Mucosa of rectum (tissue), 2 donors: ENCODE measurements around the gene FBN1.

Experiments
- H3K27ac ChIP-seq, 2 donors: one replicate each; pipeline ENCODE4 v1.7.0; 2013; ENCODE audit warnings: inconsistent platforms in 2 of 2, low read depth in 2 of 2, low read length in 2 of 2
- H3K27me3 ChIP-seq, 2 donors: one replicate each; pipeline ENCODE4 v1.7.0; 2013; ENCODE audit warnings: low read length in 2 of 2; ENCODE audit not compliant: control insufficient read depth in 2 of 2, insufficient read depth in 2 of 2
- H3K36me3 ChIP-seq, 2 donors: one replicate each; pipeline ENCODE4 v1.7.0; 2013; ENCODE audit warnings: low read length in 2 of 2; ENCODE audit not compliant: control insufficient read depth in 2 of 2, insufficient read depth in 2 of 2
- H3K4me1 ChIP-seq, 2 donors: one replicate each; pipeline ENCODE4 v1.7.0; 2013; ENCODE audit warnings: low read length in 2 of 2, mild to moderate bottlenecking in 1 of 2; ENCODE audit not compliant: control insufficient read depth in 2 of 2, insufficient read depth in 2 of 2
- H3K4me3 ChIP-seq, 2 donors: one replicate each; pipeline ENCODE4 v1.7.0; 2013; ENCODE audit warnings: low read length in 2 of 2
- H3K9ac ChIP-seq, 2 donors: one replicate each; pipeline ENCODE4 v1.7.0; 2013; ENCODE audit warnings: low read length in 2 of 2, low read depth in 1 of 2, mild to moderate bottlenecking in 1 of 2
- H3K9me3 ChIP-seq, 2 donors: one replicate each; pipeline ENCODE4 v1.7.0; 2013; ENCODE audit warnings: low read length in 2 of 2; ENCODE audit not compliant: control insufficient read depth in 2 of 2
- donor health status: healthy.
- donor health status: Normal muscosa, but diverticular disease.

The FBN1 gene

GRCh38 chr15:48573780-48574179 lies 71.7 kb downstream of the FBN1 start:
- no peak overlapping the region for H3K4me3 ChIP-seq

DNA sequence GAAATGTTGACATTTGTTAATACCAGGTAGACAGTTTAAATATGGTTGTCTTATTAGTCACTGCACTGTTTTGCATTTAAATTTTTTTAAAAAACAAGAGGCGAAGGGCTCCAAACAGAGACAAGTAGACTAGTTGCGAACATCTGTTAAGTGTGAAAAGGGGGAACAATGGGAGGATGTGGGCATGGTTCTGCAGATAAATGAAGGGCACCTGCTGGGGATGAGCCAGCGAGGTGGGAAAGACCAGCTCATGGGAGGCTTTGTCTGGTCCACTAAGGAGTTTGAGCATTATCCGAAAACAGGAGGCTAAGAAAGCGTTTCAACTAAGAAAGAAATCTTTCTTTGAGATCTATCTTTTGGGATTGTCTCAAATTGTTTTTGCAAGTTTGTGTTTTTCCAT lies 72.7 kb downstream of the FBN1 start:
- no peaks in the 10 kb centered on the region for H3K4me1 ChIP-seq
- H3K4me3 ChIP-seq, result no peak overlapping the region
- H3K9me3 ChIP-seq, result no peaks in the 10 kb centered on the region
- H3K36me3 ChIP-seq, result no peaks in the 10 kb centered on the region
- H3K9ac ChIP-seq, result no peak overlapping the region
- no peaks in the 10 kb centered on the region for H3K27me3 ChIP-seq
- no peak overlapping the region for H3K27ac ChIP-seq

More at GRCh38 chr15:48573780-48574179, 71.7 kb downstream of the FBN1 start:
- Histone ChIP-seq H3K9me3 (no peaks in the 10 kb centered on the region), H3K27me3 (no peaks in the 10 kb centered on the region), H3K4me1 (no peaks in the 10 kb centered on the region), H3K36me3 (no peaks in the 10 kb centered on the region), H3K9ac (no peak overlapping the region), H3K27ac (no peak overlapping the region)

GRCh38 chr15:48571510-48571909 lies 74.0 kb downstream of the FBN1 start:
- no peaks in the 10 kb centered on the region for H3K4me1 ChIP-seq

GRCh38 chr15:48570822-48571221 lies 74.7 kb downstream of the FBN1 start:
- Histone ChIP-seq H3K36me3 (no peaks in the 10 kb centered on the region), H3K27ac (no peak overlapping the region), H3K4me3 (no peak overlapping the region), H3K27me3 (no peaks in the 10 kb centered on the region), H3K9me3 (no peaks in the 10 kb centered on the region), H3K4me1 (no peaks in the 10 kb centered on the region), H3K9ac (no peak overlapping the region)

More at GRCh38 chr15:48571510-48571909, 74.0 kb downstream of the FBN1 start:
- Histone ChIP-seq H3K4me3 (no peak overlapping the region), H3K9ac (no peak overlapping the region), H3K36me3 (no peaks in the 10 kb centered on the region), H3K27me3 (no peaks in the 10 kb centered on the region), H3K9me3 (no peaks in the 10 kb centered on the region), H3K27ac (no peak overlapping the region)

- H3K27me3 ChIP-seq, result no peaks in the 10 kb centered on the region
- H3K4me1 ChIP-seq, result no peaks in the 10 kb centered on the region
- H3K9me3 ChIP-seq, result no peaks in the 10 kb centered on the region
- no peak overlapping the region for H3K9ac ChIP-seq
- H3K36me3 ChIP-seq, result no peaks in the 10 kb centered on the region
- H3K4me3 ChIP-seq, result no peak overlapping the region
- H3K27ac ChIP-seq, result no peak overlapping the region
Measured at GRCh38 chr15:48569591-48570302, 75.8 kb downstream of the FBN1 start.

- Histone ChIP-seq H3K27ac (peak overlapping the region in 1 of 2 donors; percentile 27), H3K9ac (no peak overlapping the region), H3K4me3 (no peak overlapping the region), H3K27me3 (no peaks in the 10 kb centered on the region), H3K9me3 (no peaks in the 10 kb centered on the region), H3K36me3 (no peaks in the 10 kb centered on the region), H3K4me1 (no peaks in the 10 kb centered on the region)
Measured at GRCh38 chr15:48566668-48567067, 78.8 kb downstream of the FBN1 start.

- Histone ChIP-seq H3K4me3 (no peak overlapping the region), H3K27me3 (no peaks in the 10 kb centered on the region), H3K9me3 (no peaks in the 10 kb centered on the region), H3K27ac (no peak overlapping the region), H3K9ac (no peak overlapping the region), H3K4me1 (no peaks in the 10 kb centered on the region), H3K36me3 (no peaks in the 10 kb centered on the region)
Measured at GRCh38 chr15:48565560-48566482, 79.7 kb downstream of the FBN1 start.

DNA sequence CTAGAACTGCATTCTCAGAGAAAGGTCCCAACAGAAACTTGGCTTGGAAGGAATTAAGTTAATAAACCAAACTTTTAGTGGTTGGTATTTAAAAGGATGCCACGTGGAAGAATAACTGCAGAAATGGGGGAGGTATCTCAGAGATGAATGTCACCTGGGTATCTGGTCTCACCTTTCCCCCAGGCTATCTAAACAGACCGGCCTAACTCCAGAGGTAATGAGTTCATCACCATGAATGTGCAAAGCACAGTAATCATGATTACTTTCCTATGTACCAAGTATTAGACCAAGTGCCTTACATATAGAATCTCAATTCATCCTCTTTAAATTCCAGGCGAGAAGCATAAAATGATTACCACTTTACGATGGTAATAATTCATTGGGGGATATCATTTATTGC lies 80.8 kb downstream of the FBN1 start:
- H3K4me1 ChIP-seq, result no peaks in the 10 kb centered on the region
- no peak overlapping the region for H3K9ac ChIP-seq
- no peaks in the 10 kb centered on the region for H3K9me3 ChIP-seq
- no peak overlapping the region for H3K27ac ChIP-seq
- no peaks in the 10 kb centered on the region for H3K36me3 ChIP-seq
- no peak overlapping the region for H3K4me3 ChIP-seq
- H3K27me3 ChIP-seq, result no peaks in the 10 kb centered on the region

DNA sequence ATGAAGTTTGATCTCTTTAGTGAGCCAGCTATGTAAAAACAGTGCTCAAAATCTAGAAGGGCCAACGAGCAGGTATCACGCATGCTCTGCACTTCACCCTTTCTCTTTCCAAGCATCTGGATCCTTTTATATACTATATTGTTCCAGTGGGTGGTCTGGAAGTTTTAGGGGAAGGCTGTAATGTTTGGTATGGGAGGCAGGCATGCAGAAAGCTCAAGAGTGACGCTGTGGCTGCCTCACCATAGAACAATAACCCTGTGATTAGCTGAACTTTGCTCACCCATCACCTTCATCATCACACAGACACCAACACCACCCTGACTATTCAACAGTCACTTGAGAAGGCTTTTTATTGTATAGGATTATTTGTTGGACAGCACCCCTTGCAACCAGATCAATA lies 81.6 kb downstream of the FBN1 start:
- Histone ChIP-seq H3K4me1 (no peaks in the 10 kb centered on the region), H3K27ac (no peak overlapping the region), H3K9me3 (no peaks in the 10 kb centered on the region), H3K9ac (no peak overlapping the region), H3K36me3 (no peaks in the 10 kb centered on the region), H3K27me3 (no peaks in the 10 kb centered on the region), H3K4me3 (no peak overlapping the region)

DNA sequence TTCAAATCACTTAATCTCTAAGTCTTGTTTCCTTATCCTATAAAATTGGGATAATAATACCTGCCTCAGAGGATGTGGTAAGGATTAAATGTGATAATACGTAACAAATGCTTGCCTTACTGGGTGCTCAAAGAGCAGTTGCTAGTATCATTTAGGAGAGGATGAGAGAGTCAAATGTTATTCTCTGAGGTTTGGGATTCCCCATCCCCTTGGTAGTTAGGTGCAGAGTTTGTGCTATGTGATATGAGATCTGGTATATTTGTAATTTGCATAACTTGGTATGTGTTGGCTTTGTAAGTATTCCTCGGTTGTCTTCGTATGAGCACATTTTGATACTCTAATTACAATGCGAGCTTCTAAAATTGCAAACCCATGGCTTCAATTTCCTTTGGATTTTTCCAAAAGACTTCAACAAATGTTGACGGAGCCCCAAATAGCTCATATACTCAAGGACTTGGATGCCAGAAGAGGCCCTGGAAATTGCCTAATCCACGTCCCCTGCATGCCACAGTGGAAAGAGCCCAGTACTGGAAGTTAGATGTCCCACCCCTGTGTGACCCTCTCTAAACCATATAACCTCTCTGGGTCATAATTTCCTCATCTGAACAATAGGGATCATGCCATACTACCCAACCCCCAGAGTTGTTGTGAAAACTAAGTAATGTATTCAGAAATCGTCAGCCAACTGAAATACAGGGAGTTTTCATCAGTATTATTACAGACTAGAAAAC lies 85.0 kb downstream of the FBN1 start:
- no peak overlapping the region for H3K4me3 ChIP-seq
- H3K27ac ChIP-seq, result no peak overlapping the region
- H3K9me3 ChIP-seq, result no peaks in the 10 kb centered on the region
- no peaks in the 10 kb centered on the region for H3K36me3 ChIP-seq
- no peaks in the 10 kb centered on the region for H3K27me3 ChIP-seq
- no peaks in the 10 kb centered on the region for H3K4me1 ChIP-seq
- no peak overlapping the region for H3K9ac ChIP-seq
